Body of pancreas (tissue), 4 donors: ENCODE results near the gene RAI1. TPM values are rescaled to one million over a fixed set of nuclear protein-coding genes. Genes with fewer than 3 reads are reported as not detected.

Experiments used
- ATAC-seq: fragments of 150-250 bp; one replicate; pipeline ENCODE4 v1.9.1; 2016
- DNase-seq, 4 donors: peaks; one replicate each; pipeline ENCODE4 v3.0.0-alpha.2; 2019
- H3K27ac ChIP-seq, 4 donors: fragments of 200-600 bp; sonication (generic); 1 replicate in 3 of 4; 2 replicates in 1 of 4; pipeline versions ENCODE4 v1.5.1 to v1.6.1; 2016 to 2019; ENCODE audit warnings: mild to moderate bottlenecking in 1 of 4, mixed read lengths in 1 of 4, moderate library complexity in 1 of 4
- H3K27me3 ChIP-seq, 2 donors: fragments of 200-600 bp; sonication (generic); one replicate each; pipeline ENCODE4 v1.6.0; 2016; ENCODE audit warnings: mild to moderate bottlenecking in 1 of 2
- H3K36me3 ChIP-seq, 2 donors: fragments of 200-600 bp; sonication (generic); replicated peaks in 1 of 2; 2 replicates each; pipeline ENCODE4 v1.5.1; 2016; ENCODE audit warnings: low read depth in 2 of 2; ENCODE audit not compliant: insufficient read depth in 1 of 2
- H3K4me1 ChIP-seq: fragments of 200-600 bp; sonication (generic); one replicate; pipeline ENCODE4 v1.6.0; 2016
- H3K4me3 ChIP-seq, 2 donors: fragments of 200-600 bp; sonication (generic); 1 replicate in 1 of 2; 2 replicates in 1 of 2; pipeline ENCODE4 v1.5.1; 2016 to 2019
- H3K9me3 ChIP-seq, 3 donors: fragments of 200-600 bp; sonication (generic); 1 replicate in 2 of 3; 2 replicates in 1 of 3; pipeline ENCODE4 v1.5.1; 2016
- POLR2A ChIP-seq, 3 donors: fragments of 450-650 bp; IDR thresholded peaks; one replicate each; pipeline ENCODE4 v1.6.1; 2016; ENCODE audit warnings: antibody characterized with exemption in 3 of 3, mild to moderate bottlenecking in 2 of 3
- WGBS, 2 donors: methylation state at CpG; one replicate each; pipeline ENCODE4 v1.1.5; 2017; 5-methylcytosine and 5-hydroxymethylcytosine counted together
- intact Hi-C: fragments of 100-400 bp; cut with DNase I; formaldehyde crosslinking; loops from one replicate; pipeline ENCODE4 v1.15.1; 2023
- total RNA-seq, 2 donors: library from RNA; depleted of rRNA; stranded (reverse); fragments of >200 nt; gene quantifications; one replicate each; pipeline ENCODE4 v1.1.0, GENCODE V29; 2016
- TF ChIP-seq, protein P1 (sequence below), 7 experiments: fragments of 450-650 bp in 4 of 7; fragments of 200-600 bp in 3 of 7; sonication (generic) in 3 of 7; IDR thresholded peaks; one replicate each; pipeline ENCODE4 v1.5.1; 2016 to 2019; ENCODE audit warnings: antibody characterized with exemption in 7 of 7

Gene RAI1
- total RNA-seq, 2 donors from 2014 or later, result 16.3 to 41.5 TPM

DNA sequence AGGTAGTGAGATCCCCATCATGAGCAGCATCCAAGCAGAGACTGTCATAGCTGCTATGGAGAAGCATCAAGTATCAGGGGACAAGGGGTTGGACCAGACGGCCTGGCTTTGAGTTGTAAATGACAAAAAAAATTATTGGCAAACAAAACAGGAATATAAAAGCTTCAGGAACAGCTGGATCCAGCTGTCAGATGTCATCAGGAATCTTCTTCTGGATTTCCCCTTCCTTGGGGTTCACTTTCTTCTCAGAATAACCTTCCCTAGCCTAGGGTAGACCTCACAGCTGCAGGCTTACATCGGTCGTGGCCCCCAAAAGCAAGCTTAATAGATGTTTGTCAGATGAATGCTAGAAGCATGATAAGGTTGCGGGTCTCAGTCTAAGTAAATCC is 17.2 kb upstream of the RAI1 start:
- H3K36me3 ChIP-seq, result no peaks in the 10 kb centered on the region
- H3K4me1 ChIP-seq, result peaks cover 8% of the 10 kb centered on the region
- WGBS, 2 donors, result 82 to 86% methylated on average over 3 to 4 of the region's 4 CpGs
- H3K9me3 ChIP-seq, result no peaks in the 10 kb centered on the region
- TF ChIP-seq, protein P1, sequence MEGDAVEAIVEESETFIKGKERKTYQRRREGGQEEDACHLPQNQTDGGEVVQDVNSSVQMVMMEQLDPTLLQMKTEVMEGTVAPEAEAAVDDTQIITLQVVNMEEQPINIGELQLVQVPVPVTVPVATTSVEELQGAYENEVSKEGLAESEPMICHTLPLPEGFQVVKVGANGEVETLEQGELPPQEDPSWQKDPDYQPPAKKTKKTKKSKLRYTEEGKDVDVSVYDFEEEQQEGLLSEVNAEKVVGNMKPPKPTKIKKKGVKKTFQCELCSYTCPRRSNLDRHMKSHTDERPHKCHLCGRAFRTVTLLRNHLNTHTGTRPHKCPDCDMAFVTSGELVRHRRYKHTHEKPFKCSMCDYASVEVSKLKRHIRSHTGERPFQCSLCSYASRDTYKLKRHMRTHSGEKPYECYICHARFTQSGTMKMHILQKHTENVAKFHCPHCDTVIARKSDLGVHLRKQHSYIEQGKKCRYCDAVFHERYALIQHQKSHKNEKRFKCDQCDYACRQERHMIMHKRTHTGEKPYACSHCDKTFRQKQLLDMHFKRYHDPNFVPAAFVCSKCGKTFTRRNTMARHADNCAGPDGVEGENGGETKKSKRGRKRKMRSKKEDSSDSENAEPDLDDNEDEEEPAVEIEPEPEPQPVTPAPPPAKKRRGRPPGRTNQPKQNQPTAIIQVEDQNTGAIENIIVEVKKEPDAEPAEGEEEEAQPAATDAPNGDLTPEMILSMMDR (IDR thresholded peaks at IDR 0.05), result no peak
- no peak for TF ChIP-seq POLR2A (IDR thresholded peaks at IDR 0.05)
- intact Hi-C loops, result no loop called here
- DNase-seq (no peak), ATAC-seq (no peak)
- no peak overlapping the region for H3K4me3 ChIP-seq
- H3K27ac ChIP-seq, result no peak overlapping the region
- no peaks in the 10 kb centered on the region for H3K27me3 ChIP-seq

DNA sequence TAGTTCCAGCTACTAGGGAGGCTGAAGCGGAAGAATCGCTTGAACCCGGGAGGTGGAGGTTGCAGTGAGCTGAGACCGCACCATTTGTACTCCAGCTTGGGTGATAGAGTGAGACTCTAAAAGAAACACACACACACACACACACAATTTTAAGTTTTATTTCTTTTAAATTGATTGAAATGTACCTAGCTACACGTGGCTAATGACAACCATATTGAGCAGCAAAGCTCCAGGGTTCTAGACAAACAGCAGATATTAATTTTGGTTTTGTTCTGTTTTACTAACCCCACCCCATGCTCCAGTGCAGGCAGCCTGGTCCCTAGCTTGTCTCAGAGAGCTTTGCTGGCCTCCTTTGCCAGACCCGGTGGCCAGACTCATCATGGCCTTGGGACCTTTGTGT is 16.0 kb upstream of the RAI1 start:
- Histone ChIP-seq H3K4me1 (peaks cover 8% of the 10 kb centered on the region), H3K36me3 (no peaks in the 10 kb centered on the region), H3K27me3 (no peaks in the 10 kb centered on the region), H3K9me3 (no peaks in the 10 kb centered on the region), H3K27ac (no peak overlapping the region), H3K4me3 (no peak overlapping the region)
- intact Hi-C loops, result no loop called here
- WGBS, 2 donors, result 65 to 71% methylated on average over 6 of the region's 6 CpGs
- no peak for ATAC-seq
- TF ChIP-seq POLR2A (IDR thresholded peaks at IDR 0.05), result no peak
- TF ChIP-seq, protein P1 (IDR thresholded peaks at IDR 0.05), result no peak
- DNase-seq, result no peak

DNA sequence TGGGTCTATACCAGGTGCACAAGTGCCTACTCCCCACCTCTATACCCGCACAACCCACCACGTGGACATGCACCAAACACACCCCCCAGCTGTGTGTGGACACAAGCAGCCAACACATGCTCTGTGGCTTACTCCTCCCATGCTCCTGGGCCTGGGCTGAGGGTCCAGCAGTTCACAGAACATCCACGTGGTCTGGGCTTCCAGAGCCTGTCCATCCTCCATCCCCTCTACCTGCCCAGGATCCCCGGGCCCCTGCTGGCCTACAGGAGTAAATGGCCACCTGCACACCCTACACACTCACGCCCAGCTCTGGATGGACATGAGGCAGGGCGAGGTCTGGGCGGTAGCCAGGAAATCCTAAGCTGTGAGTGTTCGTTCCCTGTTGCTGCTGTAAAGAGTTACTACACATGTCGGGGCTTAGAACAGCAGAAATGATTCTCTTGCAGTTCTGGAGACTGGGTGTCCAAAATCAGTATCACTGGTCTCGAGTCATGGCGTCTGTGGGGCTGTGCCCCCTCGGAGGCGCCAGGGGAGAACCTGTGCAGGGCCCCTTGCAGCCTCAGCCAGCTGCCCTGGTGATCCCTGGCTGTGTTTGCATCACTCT is 15.0 kb upstream of the RAI1 start:
- no peaks in the 10 kb centered on the region for H3K36me3 ChIP-seq
- intact Hi-C loops, result no loop called here
- no peak overlapping the region for H3K27ac ChIP-seq
- TF ChIP-seq, protein P1 (IDR thresholded peaks at IDR 0.05), result no peak
- no peak for TF ChIP-seq POLR2A (IDR thresholded peaks at IDR 0.05)
- H3K9me3 ChIP-seq, result no peaks in the 10 kb centered on the region
- ATAC-seq, result no peak
- peaks cover 3% of the 10 kb centered on the region for H3K4me1 ChIP-seq
- 66 to 76% methylated on average over 7 to 13 of the region's 13 CpGs for WGBS, 2 donors
- DNase-seq, result no peak
- H3K4me3 ChIP-seq, result no peak overlapping the region
- H3K27me3 ChIP-seq, result no peaks in the 10 kb centered on the region

- no peaks in the 10 kb centered on the region for H3K36me3 ChIP-seq
- no peaks in the 10 kb centered on the region for H3K27me3 ChIP-seq
- intact Hi-C loops, result no loop called here
- H3K27ac ChIP-seq, result no peak overlapping the region
- no peaks in the 10 kb centered on the region for H3K9me3 ChIP-seq
- no peak for TF ChIP-seq POLR2A (IDR thresholded peaks at IDR 0.05)
- TF ChIP-seq, protein P1 (IDR thresholded peaks at IDR 0.05), result no peak
- DNase-seq (no peak), ATAC-seq (no peak)
- no peaks in the 10 kb centered on the region for H3K4me1 ChIP-seq
- no peak overlapping the region for H3K4me3 ChIP-seq
- WGBS, 2 donors, result 54% methylated on average over 2 of the region's 2 CpGs
Observed at GRCh38 chr17:17667231-17667630, 14.0 kb upstream of the RAI1 start.

DNA sequence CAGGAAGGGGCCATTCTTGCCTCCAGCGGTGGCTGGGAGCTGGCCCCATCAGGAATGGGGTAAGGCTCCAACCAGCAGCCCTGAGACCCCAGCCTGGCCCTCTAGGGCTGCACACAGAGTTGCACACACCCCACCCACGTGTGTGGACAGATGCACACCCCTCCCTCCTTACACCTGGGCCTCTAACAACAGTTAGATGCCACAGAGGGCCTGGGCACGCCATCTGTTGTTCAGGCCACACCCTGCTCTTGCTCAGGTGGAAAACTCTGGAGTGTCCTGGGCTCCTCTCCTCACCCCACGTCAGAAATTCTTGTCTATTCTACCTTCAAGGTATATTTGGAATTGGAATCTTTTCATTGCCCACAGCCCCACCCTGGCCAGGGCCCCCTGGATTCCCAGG is 13.3 kb upstream of the RAI1 start:
- no peaks in the 10 kb centered on the region for H3K36me3 ChIP-seq
- 64 to 71% methylated on average over 4 of the region's 4 CpGs for WGBS, 2 donors
- no peak overlapping the region for H3K27ac ChIP-seq
- intact Hi-C loops, result no loop called here
- H3K4me1 ChIP-seq, result no peaks in the 10 kb centered on the region
- H3K9me3 ChIP-seq, result no peaks in the 10 kb centered on the region
- DNase-seq (no peak), ATAC-seq (no peak)
- H3K27me3 ChIP-seq, result no peaks in the 10 kb centered on the region
- no peak overlapping the region for H3K4me3 ChIP-seq
- TF ChIP-seq POLR2A (IDR thresholded peaks at IDR 0.05), result no peak
- TF ChIP-seq, protein P1 (IDR thresholded peaks at IDR 0.05), result no peak
